Esophagus squamous epithelium (tissue), 5 donors: ENCODE results near the gene KHNYN. TPM values are rescaled to one million over a fixed set of nuclear protein-coding genes. Genes with fewer than 3 reads are reported as not detected.

Experiments
- DNase-seq: peaks from one replicate; lab custom pipeline; 2025; lab: John Stamatoyannopoulos, UW
- H3K27ac ChIP-seq, 4 donors: fragments of 200-600 bp; sonication (generic); one replicate each; pipeline ENCODE4 v1.5.1; 2016 to 2019; ENCODE audit warnings: mild to moderate bottlenecking in 1 of 4
- H3K27me3 ChIP-seq, 4 donors: fragments of 200-600 bp; sonication (generic); 1 replicate in 3 of 4; 2 replicates in 1 of 4; pipeline versions ENCODE4 v1.5.1 to v1.6.0; 2017 to 2021; ENCODE audit warnings: antibody characterized with exemption in 1 of 4
- H3K36me3 ChIP-seq, 3 donors: fragments of 200-600 bp; sonication (generic); one replicate each; pipeline ENCODE4 v1.5.1; 2016 to 2019
- H3K4me1 ChIP-seq, 3 donors: fragments of 200-600 bp; sonication (generic); one replicate each; pipeline ENCODE4 v1.5.1; 2017 to 2019
- H3K4me3 ChIP-seq, 4 donors: fragments of 200-600 bp; sonication (generic); 1 replicate in 3 of 4; 2 replicates in 1 of 4; pipeline ENCODE4 v1.5.1; 2016 to 2019; ENCODE audit warnings: mild to moderate bottlenecking in 2 of 4, moderate library complexity in 1 of 4
- H3K9me3 ChIP-seq, 3 donors: fragments of 200-600 bp; sonication (generic); one replicate each; pipeline ENCODE4 v1.5.1; 2016 to 2019
- POLR2A ChIP-seq, 4 donors: fragments of 450-650 bp; IDR thresholded peaks; one replicate each; pipeline ENCODE4 v1.6.1; 2017; ENCODE audit warnings: antibody characterized with exemption in 4 of 4, mild to moderate bottlenecking in 4 of 4, moderate library complexity in 3 of 4
- WGBS, 2 donors: methylation state at CpG; one replicate each; pipeline ENCODE4 v1.1.5; 2018; 5-methylcytosine and 5-hydroxymethylcytosine counted together
- intact Hi-C: fragments of 100-400 bp; cut with DNase I; formaldehyde crosslinking; loops from one replicate; pipeline ENCODE4 v1.15.0; 2022
- total RNA-seq, 4 donors: library from RNA; depleted of rRNA; stranded (reverse); fragments of >200 nt; gene quantifications; one replicate each; pipeline ENCODE4 v1.1.0, GENCODE V29; 2016
- TF ChIP-seq, protein P1 (sequence below), 6 experiments: fragments of 450-650 bp in 4 of 6; fragments of 200-600 bp in 2 of 6; sonication (generic) in 2 of 6; IDR thresholded peaks; one replicate each; pipeline ENCODE4 v1.5.1; 2016 to 2019; ENCODE audit warnings: antibody characterized with exemption in 6 of 6, mild to moderate bottlenecking in 4 of 6, moderate library complexity in 4 of 6
- donor health status: DM: yes; HTN: yes; CAD: no.

Gene KHNYN
- total RNA-seq, 4 donors from 2014 or later, result 35.6 to 68.9 (median 42.9) TPM

DNA sequence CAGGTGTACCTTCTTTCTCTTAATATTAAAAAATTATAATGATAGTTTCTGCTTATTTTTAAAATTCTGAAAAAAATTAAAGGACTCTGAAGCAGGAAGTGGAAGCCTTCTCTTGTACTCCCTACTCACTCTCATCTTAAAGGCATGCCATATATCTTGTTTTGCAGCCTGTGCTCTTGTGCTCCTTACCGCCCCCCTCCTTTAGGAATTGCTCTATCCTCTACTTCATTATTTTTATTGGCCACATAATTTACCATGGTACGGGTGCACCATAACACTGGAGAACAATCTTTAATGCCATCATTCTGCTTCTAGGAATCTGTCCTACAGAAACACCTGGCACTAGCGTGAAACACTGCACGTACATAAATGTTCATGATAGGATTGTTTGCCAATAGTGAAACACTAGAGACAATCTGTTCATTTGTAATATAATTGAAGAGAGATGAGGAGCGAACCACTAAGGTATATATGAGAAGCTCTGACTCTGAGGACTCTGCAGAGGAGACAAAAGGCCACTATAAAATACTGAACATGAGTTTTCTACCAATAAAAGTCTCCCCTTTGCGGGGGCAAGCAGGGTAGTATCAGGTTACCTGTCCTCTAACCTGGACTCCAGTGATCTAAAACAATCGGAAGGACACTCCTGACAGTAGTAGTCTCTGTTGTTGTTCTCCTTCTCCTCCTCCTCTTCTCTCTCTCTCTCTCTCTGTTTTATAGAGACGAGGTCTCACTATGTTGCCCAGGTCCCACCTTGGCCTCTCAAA lies 37.2 kb upstream of the KHNYN start:
- no peak for DNase-seq
- intact Hi-C loops, result no loop called here
- 49 to 60% methylated on average over 8 of the region's 8 CpGs for WGBS, 2 donors
- peak overlapping the region in 1 of 4 donors; percentile 16 for H3K4me3 ChIP-seq
- no peaks in the 10 kb centered on the region for H3K9me3 ChIP-seq
- TF ChIP-seq, protein P1, sequence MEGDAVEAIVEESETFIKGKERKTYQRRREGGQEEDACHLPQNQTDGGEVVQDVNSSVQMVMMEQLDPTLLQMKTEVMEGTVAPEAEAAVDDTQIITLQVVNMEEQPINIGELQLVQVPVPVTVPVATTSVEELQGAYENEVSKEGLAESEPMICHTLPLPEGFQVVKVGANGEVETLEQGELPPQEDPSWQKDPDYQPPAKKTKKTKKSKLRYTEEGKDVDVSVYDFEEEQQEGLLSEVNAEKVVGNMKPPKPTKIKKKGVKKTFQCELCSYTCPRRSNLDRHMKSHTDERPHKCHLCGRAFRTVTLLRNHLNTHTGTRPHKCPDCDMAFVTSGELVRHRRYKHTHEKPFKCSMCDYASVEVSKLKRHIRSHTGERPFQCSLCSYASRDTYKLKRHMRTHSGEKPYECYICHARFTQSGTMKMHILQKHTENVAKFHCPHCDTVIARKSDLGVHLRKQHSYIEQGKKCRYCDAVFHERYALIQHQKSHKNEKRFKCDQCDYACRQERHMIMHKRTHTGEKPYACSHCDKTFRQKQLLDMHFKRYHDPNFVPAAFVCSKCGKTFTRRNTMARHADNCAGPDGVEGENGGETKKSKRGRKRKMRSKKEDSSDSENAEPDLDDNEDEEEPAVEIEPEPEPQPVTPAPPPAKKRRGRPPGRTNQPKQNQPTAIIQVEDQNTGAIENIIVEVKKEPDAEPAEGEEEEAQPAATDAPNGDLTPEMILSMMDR (IDR thresholded peaks at IDR 0.05), result peak in 3 of 6 experiments; percentile 12 to 45 (median 44)
- no peak for TF ChIP-seq POLR2A (IDR thresholded peaks at IDR 0.05)
- H3K4me1 ChIP-seq, result peaks cover 15 to 63% (median 23%) of the 10 kb centered on the region in 3 donors
- no peaks in the 10 kb centered on the region for H3K27me3 ChIP-seq
- no peaks in the 10 kb centered on the region for H3K36me3 ChIP-seq
- peak overlapping the region in 3 of 4 donors; percentile 71 to 85 (median 78) for H3K27ac ChIP-seq

DNA sequence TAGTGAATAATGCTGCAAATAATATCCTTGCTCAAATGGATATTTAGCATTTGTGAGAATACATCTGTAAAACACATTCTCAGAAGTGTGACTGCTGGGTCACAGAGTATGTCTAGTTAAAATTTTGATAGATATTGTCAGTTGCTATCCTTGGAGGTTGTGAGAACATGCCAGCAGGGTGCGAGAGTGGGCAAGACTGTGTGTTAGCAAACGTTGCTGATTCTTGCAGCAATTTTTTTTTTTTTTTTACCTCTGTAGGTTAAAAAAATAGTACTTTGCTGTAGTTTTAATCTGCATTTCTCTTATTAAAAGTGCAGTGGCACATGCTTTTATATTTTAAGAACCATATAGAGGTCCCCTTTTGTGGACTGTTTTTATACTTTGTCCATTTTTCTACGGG lies 35.5 kb upstream of the KHNYN start:
- no peak overlapping the region for H3K4me3 ChIP-seq
- intact Hi-C loops, result no loop called here
- WGBS, 2 donors, result 19 to 27% methylated on average over 3 of the region's 3 CpGs
- no peak for DNase-seq
- H3K9me3 ChIP-seq, result no peaks in the 10 kb centered on the region
- no peaks in the 10 kb centered on the region for H3K36me3 ChIP-seq
- no peaks in the 10 kb centered on the region for H3K27me3 ChIP-seq
- no peak for TF ChIP-seq POLR2A (IDR thresholded peaks at IDR 0.05)
- TF ChIP-seq, protein P1 (IDR thresholded peaks at IDR 0.05), result no peak
- H3K4me1 ChIP-seq, result peaks cover 27 to 75% (median 41%) of the 10 kb centered on the region in 3 donors
- H3K27ac ChIP-seq, result no peak overlapping the region

DNA sequence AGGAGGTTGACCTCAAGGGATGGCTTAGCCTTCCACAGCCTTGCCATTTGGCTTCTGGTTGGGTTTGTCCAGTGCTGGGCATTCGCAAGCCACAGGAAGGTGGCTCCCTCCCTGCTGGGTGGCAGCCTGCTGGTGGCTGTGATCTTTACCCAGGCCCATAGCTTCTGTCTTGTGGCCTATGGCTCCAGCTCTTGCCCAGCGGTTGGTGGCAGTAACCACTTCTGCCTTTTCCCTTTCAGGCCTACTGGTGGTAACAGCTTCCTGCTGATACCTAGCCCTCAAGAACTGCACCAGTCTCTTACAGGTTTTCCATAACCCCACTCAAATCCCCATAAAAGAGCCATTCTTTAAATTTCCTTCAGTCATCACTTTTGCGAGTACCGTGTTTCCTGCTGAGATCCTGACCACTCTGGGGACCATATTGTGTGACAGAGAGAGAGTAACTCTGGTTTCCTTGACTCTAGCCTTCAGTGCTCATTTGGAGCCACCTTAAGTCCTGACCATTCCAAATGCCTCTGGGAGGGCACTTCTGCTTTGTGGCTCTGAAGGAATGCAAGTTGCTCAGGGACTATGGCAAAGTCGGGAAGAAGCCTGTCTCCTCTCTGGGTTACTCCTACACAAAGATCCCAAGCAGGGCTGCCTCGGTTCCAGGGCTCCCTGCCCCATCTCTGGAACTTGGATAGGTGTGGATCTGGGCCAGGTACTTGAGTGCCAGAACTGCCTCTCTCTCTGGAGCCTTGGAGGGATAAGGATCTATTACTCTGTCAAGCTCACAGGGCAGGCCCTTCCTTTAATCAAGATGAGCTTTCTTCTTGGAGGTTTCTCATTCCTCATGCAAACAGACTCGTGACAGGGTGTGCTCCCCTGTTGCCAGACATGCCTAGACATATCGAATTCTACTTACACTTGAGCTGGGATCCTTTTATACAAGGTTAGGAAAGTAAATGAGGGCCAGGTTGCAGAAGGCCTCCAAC lies 33.9 kb upstream of the KHNYN start:
- Histone ChIP-seq H3K27ac (peak overlapping the region; percentile 83 to 91 (median 88)), H3K9me3 (no peaks in the 10 kb centered on the region), H3K4me3 (no peak overlapping the region), H3K36me3 (no peaks in the 10 kb centered on the region), H3K4me1 (peaks cover 41 to 89% (median 53%) of the 10 kb centered on the region in 3 donors), H3K27me3 (no peaks in the 10 kb centered on the region)
- TF ChIP-seq POLR2A (IDR thresholded peaks at IDR 0.05), result no peak
- TF ChIP-seq, protein P1 (IDR thresholded peaks at IDR 0.05), result no peak
- DNase-seq, result no peak
- 40 to 53% methylated on average over 6 to 8 of the region's 8 CpGs for WGBS, 2 donors
- intact Hi-C loops, result no loop called here

DNA sequence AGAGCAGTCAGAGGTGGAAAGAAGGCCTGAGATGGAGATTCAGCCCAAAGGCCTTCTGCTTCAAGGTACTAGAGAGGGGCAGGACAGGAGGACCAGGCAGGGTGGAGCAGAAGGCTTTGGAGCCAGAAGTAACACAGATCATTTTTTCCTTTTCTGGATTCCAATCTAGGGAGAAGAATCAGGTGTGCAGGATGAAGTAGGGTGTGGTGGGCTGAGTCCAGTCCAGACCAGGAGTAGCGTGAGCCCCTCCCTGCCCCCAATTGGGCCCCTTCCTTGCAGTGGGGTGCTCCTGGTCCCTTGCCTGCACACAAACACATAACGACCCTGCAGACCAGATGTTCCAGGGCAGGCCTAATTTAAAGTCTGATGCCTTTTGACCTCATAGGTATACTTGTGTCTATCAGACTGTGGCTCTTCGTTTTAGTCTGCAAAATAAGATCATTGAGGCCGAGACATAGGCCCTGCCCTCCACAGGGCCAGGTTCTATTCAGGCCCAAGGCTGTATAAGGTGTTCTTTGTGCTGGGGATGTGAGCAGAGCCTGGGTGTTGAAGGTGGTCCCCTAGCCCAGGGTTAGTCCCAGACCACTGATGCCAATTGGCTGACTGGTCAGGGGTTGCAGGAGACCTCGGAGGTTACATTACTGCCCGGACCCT lies 32.0 kb upstream of the KHNYN start:
- Histone ChIP-seq H3K4me3 (peak overlapping the region in 2 of 4 donors; percentile 76 to 77), H3K4me1 (peaks cover 48 to 90% (median 50%) of the 10 kb centered on the region in 3 donors), H3K36me3 (peaks cover 0 to 3% (median 0%) of the 10 kb centered on the region in 3 donors), H3K27ac (peak overlapping the region; percentile 83 to 91 (median 88)), H3K9me3 (no peaks in the 10 kb centered on the region), H3K27me3 (no peaks in the 10 kb centered on the region)
- WGBS, 2 donors, result 55 to 56% methylated on average over 4 to 6 of the region's 6 CpGs
- no peak for DNase-seq
- intact Hi-C loops, result no loop called here
- no peak for TF ChIP-seq POLR2A (IDR thresholded peaks at IDR 0.05)
- TF ChIP-seq, protein P1 (IDR thresholded peaks at IDR 0.05), result no peak
